Measurements from ENCODE around the gene CHN1.

DNA sequence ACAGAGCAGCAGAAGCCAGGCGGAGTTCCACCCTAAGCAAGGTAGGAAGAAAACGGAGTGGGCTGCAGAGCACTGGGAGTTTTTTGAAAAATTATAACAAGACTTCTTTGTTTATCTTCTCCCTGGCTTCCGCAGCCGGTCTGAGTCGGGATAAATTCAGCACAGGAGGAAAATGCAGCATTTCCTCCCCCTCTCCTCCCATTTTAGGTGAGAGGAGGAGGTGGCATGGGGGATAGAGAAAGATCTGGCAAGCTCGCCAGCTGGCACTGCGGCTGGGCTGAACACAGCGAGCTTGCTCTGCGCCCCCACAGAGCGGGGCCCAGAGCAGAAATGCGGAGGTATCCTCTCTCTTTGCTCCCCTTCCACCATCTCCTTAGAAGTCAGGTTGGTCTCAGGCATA lies 223.2 kb downstream of the CHN1 start:
- no peak for TF ChIP-seq POLR2A (IDR thresholded peaks at IDR 0.05)
- TF ChIP-seq CTCF (IDR thresholded peaks at IDR 0.05), result no peak
